Stimulated activated CD4-positive, alpha-beta T cell treated with anti-CD3 and anti-CD28 coated beads, Interleukin-12 subunit alpha, Interleukin-12 subunit beta, amount 100 ng/mL, for 48 hours (primary cell): ENCODE results near the gene GAL.

Source experiments
- DNase-seq, 3 donors: peaks; one replicate each; pipeline ENCODE4 v3.0.0-alpha.2; 2020; ENCODE audit warnings: low read depth in 2 of 3, low spot score in 1 of 3

Gene GAL

DNA sequence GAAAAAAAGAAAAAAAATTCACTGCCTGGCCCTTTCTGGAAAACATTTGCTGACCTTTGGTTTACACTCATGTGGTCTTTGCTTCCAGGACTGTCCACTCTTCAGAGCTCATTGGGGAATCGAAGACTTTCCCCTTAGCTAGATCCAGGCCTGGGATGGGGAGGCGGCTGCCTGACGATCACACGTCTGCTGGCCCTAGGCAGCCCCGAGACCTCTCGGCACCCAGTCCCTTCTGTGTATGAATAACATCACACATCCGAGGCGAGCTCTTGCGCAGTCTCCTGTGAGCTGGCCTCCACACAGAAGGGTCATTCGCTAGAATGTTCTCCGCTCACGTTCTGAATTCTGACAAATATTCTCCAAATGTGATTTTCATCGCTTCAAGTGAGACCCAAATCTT lies 25.7 kb upstream of the GAL start:
- no peak for DNase-seq

DNA sequence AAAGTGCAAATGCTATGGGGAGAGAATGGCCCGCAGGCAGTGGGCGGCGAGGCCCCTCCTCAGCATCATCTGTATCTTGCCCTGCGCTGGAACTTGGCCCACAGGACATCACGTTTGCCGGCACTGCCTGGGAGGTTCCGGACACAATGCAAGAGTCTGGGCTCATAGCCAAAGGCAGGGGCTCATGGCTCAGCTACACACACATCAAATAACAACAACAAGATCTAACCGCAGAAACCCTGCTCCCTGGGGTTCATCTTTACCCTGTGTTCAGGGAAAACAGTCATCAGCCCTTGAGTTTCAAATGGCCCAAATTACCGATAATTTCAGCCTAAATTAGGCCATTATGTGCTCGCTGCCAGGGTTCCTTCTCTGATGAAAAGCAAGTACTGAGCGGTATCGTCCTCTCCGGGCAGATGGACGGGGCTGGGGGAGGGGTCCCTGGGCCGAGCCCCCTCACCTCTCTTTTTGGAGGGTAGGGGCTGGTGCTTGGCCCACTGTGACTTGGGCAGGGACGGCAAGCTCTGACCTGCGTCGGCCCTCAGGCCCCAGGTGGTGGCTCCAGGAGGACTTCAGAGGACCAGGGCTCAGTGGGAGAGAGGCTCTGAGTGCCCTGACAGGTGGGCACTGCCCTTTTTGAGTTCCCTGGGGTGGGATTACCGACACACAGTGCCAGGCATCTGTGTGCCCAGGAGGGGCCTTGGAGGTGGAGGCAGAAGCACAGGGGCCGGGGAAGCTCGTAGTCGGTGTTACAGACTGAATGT lies 25.0 kb upstream of the GAL start:
- no peak for DNase-seq

DNA sequence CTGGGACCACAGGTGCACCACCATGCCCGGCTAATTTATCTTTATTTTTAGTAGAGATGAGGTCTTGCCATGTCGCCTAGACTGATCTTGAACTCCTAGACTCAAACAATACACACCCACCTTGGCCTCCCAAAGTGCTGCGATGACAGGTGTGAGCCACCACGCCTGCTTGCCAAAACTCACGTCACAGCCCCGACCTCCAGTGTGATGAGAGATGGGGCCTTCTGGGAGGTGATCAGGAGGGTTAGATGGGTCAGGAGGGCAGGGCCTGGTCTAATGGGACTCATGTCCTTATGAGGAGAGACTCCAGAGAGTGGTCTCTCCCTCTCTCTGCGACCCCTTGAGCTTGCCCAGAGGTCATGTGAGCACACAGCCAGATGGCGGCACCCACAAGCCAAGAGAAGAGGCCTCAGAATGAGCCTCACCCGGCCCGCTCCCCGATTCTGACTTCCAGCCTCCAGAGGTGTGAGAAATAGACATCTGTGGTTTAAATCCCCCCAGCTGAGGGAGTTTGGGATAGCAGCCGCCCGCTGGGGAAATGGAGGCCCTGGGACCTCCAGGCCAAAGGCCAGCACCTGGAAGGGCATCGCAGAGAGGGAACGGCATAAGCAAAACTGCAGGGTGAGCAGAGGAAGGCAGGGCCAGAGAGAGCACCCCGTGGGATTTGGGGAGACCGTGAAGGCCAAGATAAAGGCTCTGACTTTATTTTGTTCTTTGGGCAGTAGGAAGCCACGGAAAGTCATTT lies 24.1 kb upstream of the GAL start:
- DNase-seq: no peak

DNA sequence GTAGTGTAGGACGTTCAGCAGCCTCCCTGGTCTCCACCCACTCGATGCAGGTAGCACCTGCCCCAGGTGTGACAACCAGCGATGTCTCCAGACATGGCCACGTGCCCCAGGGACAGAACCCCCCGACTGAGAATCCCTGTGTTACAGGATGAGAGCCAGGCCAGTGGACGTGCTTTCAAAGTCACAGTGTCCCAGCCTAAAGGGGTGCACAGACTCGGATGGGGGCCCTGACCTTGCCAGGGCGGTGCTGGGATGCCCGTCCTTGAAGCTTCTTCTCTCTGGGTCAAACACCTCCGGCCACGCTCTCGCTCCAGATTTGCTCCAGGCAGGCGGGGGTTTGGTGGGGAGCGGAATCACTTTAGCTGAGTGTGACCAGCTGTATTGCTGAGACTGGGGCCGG lies 23.3 kb upstream of the GAL start:
- DNase-seq: no peak

DNA sequence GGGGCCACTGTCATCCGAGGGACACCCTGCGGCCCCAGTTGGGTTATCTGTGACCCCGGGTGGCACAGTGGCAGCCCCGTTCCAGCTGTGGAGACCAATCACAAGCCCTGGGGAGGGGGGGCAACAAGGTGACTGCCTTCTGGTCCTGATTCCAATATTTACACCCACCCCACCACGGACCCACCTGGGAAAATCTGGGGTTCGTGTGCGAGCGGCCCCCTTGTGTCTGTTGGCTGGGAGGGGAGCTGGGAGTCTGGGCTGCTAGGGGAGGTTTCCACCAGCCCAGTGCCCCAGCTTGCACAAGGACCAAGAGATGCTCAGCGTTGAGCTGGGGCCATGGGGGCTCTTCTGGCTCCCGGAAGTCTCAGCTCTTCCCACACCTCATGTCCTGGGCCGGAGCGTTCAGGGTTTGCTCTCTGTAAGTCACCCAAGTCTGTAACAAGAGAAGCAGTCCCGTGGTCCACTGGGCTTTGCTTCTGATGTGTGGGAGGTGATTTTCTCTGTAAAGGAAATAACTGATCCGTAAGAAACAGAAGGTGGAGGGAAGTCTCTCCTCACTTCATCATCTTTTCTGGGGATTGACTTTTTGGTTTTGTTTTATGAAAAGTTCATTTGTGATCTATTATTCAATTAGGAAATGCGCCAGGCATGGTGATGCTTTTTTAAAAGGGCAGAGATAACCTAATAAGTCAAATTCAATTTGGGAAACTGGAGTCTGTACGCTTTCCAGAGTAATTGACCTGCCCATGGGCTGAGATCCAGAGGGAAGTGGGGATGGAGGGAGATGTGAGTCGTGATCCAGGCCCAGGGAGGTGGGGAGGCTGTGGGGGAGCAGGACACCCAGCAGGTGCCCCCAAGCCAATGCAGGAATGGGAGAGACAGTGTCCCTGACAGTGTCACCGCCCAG lies 22.4 kb upstream of the GAL start:
- no peak for DNase-seq

DNA sequence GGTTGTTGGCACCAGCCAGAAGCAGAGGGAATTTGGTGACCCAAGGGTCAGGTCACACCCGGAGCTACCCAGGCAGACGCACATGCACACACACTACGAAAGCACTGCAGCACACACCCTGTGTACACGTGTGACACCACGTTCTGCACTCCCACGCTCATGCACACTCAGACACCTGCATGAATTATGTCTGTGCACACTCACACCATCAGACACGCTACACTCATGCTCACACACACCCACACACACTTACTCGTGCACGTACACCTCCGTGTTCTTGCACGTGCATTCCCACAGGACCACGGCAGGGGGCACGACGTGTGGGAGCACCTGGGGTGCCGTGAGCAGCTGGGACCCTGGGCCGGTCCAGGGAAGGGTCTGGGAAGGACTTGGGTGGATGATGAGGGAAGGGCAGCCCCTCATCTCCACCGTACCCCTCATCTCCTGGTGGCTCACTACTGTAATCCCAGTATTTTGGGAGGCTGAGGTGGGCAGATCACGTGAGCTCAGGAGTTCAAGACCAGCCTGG lies 20.8 kb upstream of the GAL start:
- DNase-seq: no peak

DNA sequence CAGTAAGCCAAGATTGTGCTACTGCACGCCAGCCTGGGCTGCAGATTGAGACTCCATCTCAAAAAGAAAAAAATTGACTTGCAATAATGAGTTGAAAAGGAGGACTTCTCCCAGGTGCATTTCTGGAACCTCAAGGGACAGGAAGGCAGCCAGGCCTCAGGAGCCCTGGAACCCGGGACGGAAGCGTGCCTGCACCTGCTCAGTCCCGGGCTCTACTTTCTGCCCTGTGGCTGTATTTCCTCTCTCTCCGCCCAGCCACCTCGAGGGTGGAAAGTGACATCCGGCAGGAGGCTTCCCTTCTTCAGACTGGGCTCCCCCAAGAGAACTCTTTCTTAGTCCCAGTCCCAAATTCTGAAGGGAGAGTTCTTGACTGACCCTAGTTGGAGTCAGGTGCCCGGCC lies 20.2 kb upstream of the GAL start:
- DNase-seq: no peak

DNA sequence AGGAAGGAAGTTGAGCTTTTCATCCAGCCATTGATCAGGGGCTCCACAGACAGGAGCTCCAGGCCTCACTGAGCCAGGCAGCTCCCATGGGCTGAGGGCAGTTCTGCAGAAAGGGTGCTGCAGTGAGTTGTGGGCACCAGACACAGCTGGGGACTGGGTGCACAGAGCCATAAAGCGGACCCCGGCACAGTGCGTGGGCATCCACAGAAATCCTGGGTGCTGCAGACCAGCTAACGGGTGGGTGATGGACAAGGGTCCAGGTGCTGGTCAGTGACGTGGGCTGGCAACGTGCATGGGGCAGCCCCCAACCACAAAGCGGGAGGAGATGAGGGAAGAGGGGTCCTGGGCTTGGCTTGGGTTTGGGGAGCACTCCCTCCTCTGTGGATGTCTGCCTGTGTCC lies 19.4 kb upstream of the GAL start:
- no peak for DNase-seq

DNA sequence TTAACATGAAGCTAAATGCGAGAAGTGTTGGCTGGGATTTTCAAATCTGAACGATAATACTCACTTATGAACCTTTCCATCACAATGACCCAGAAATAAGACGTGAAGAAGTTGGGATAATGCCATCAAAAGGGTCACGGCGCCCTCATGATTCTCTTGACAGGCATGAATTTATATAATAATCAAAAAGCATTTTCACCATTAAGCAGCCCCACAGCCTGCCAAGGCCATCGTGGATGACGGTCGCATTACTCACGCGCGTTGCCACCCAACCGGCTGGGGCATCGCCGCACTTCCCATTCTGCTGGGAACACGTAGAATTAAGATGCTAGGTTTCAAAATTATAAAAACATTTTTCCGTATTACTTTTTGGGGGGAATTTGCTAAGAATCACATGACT lies 18.9 kb upstream of the GAL start:
- DNase-seq: no peak

DNA sequence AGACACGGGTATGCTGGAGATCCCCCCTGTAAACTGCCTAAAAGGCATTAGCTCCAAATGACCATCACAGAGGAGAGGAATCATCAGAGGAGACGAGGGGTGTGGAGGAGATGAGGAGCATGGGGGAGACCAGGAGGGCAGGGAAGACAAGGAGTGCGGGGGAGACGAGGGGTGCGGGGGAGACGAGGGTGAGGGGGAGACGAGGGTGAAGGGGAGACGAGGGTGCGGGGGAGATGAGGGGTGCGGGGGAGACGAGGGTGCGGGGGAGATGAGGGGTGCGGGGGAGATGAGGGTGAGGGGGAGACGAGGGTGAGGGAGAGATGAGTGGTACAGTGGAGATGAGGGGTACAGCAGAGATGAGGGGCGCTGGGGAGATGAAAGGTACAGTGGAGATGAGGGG lies 17.5 kb upstream of the GAL start:
- DNase-seq: no peak

DNA sequence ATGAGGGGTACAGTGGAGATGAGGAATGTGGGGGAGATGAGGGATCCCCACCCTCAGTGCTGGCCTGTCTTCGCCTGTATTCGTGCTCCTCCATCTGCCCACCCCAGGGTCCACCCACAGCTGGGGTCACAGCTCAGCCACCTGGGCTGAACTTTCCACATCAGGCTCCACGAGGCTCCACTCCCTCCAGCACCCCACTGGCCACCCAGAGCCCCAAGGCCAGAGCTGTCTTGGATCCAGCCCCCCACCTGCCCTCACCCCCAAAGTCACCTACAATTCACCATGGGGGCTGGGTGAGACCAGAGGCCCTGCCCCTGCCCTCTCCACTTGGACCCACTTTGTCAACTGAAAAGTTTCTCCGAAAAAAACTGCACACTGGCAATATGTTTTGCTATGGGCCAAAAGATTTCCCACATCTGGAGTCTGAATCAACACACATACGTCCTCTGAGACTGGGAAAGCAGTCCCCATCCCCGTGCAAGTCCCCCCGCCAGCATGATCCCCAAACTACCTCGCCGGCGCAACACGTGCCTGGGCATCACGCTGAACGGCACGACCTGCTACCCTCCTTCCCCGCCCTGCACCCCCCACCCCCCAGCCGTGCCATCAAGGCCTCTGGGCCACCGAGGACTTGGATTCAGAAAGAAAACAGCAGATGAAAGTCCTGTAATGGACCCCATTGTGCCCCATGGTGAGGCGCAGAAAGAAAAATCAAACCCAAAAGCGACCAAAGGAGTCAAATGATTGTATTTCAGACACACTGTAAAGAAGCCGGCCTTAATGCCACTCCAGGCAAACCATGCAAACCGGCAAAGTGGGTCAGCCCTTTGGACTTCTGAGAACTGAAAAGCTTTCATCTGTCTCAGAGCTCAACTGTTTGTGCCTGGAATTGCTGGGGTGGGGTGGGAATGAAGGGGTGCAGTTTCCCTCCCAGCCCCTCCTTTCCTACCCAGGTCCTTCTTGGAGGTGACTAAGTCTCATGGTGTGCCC lies 16.5 kb upstream of the GAL start:
- no peak for DNase-seq

DNA sequence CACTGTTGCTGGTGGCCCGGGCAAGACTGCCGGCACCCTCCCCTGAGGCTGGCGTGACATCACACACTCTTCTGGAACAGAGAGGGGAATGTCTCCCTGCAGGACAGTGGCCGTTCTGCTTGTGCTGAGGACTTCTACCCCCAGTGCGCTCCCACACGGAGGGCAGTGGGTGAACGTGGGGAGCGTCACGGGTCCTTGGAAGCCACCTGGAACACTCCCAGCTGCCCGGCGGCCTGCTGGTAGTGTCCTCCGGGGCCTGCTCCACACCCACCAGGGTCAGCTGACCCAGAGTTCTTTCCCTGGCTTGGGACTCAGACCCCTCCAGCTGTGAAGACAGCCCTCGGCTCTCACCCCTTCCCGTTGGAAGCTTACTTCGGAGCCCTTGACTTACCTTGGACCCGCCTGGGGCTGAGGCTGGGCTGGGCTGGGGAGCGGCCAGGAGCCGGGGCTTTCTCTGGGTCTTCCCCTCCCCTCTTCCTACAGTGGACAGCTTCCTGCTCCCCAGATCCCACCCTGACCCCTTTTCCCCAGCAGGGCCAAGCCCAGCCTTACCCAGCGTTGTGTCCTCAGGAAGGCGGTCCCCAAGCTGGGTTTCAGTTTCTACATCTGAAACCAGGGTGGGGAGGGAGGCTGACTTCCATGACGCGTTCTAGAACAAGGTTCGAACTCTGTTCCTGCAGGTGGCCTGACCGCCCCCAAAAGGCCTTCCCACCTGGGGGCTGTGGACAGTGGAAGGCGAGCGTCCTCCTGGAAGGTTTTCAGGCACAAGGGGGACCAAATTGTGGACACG lies 14.8 kb upstream of the GAL start:
- DNase-seq: no peak

DNA sequence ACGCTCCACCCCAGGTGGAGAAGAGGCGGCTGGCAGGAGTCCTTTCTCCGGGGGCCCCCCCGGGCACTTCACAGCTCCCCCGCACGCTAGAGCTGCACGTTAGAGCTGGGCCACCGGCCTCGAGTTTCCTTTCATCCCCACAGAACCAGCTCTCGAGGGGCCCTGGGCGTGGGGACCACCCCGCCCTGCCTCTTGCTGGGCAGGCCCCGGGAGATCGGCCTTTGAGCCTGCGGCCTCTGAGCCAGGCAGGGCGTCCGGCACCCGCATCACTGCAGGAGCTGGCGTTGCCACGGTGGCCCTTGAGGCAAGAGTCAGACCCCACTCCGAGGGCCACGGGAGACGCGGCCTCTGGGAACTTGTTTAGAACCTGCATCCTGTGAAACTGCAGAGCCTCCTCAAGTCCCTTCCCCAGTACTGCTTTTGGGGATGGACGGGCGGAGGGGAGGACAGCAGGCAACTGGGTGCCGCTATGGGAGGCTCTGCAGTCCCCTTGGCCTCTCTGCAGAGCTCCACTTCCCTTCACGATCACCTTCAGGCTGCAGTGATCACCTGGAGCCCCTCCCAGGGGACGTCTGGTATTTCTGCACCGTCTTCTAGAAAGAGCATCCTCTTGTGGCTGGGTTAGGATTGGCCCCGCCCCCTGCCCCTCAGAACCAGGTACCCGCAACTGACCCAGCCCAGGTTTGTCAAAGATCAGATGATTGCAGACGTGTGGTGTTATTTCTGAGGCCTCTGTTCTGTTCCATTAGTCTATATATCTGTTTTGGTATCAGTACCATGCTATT lies 13.9 kb upstream of the GAL start:
- DNase-seq: no peak

DNA sequence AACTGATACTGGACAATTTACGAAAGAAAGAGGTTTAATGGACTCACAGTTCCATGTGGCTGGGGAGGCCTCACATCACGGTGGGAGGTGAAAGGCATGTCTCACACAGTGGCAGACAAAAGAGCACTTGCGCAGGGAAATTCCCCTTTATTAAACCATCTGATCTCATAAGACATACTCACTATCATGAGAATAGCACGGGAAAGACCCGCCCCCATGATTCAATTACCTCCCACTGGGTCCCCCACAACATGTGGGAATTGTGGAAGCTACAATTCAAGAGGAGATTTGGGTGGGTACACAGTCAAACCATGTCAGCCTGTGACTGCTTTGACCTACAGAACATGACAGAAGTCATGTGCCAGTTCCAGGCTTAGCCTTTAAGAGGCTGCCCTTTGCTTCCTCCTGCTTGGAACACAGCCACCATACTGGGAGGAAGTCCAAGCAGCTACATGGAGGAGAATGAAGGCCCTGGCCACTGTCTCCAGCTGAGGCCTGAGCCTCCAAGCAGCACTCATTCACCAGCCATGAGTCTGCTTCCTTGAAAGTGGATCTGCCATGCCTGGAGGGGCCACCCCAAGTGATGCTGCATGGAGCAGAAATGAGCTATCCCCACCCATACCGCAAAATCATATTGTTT lies 10.9 kb upstream of the GAL start:
- DNase-seq: no peak

DNA sequence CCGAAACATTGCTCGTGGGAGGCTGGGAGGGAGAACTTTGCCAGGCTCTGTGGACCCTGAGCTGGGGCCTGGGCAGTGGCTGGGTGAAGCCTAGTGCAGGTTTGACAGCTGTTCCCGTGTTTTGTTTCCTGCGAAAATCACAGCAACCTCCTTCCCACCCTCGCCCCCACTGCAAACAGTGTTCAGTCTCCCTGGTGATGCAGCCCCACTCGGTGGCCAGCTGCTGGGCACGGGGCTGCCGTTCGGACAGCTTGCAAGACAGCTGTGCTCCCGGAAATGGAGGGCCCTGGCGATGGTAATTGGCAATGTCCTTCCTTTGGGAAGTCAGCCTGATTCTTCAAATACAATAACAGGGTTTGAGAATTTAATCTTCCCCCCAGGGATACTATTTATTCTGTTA lies 10.4 kb upstream of the GAL start:
- no peak for DNase-seq

DNA sequence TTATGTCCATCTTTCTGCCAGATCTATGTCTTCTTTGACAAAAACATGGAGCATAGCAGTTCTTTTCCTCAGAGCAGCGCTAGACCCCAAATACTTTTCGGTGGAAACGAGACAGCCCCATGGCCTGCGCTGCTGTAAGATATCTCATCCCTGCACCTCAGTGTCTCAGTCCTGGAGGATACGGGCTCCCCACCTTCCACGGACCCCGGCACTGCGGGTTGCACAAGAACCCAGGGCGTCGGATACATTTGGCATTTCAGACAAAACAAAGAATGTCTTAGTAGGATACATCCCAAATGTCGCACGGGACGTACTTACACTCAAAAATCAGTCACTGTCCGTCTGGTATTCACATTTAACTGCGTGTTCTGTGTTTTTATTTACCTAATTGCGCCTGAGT lies 9.9 kb upstream of the GAL start:
- DNase-seq: no peak

DNA sequence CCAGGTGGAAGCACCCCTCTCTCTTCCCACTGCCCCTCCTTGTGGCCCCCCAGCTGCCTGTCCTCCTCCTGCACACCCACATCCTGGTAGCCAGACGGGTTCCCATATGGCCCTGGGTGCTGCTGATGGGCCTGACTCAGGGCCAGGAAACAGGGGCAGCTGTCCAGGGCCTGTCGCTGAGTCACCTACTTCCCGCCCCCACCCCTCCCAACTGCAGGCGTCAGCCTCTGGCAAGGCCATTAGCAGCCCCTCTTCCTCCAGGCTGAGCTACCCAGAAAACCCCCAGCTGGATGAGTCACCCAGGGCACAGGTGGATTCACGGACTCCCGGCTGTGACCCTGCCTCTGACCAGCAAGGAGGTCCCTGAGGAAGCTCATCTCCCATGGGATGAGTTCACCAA lies 6.9 kb upstream of the GAL start:
- no peak for DNase-seq

DNA sequence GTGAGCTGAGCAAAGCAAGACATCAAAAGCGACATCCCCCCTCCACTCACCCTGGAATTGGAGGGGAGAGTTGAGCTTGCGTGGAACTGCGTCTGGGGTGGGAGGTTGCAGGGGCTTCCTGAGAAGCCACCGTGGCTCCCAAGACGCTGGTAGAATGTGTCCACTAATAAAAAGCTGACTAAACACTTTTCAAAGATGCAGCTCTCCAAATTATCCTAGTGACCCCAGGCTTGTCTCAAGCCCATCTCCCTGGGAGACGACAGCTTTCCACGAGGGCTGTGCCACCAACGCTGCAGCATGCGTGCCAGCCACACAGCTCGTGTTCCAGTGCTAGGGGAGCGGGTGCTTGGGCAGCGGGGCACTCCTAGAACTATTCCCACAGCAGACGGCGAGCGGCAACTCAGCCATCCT lies 6.3 kb upstream of the GAL start:
- DNase-seq: no peak
